GM19043 (cell line): ENCODE measurements around the gene B3GLCT.

Experiments used
- ATAC-seq: cut with Tn5 transposase; IDR thresholded peaks from one replicate; pipeline ENCODE4 v1.9.1; 2021; ENCODE audit warnings: low read depth; ENCODE audit not compliant: unreplicated experiment

B3GLCT gene

GRCh38 chr13:31267126-31267784 lies 67.5 kb downstream of the B3GLCT start:
- ATAC-seq: no peak

- no peak for ATAC-seq
Measured at GRCh38 chr13:31274390-31274789, 74.6 kb downstream of the B3GLCT start.

DNA sequence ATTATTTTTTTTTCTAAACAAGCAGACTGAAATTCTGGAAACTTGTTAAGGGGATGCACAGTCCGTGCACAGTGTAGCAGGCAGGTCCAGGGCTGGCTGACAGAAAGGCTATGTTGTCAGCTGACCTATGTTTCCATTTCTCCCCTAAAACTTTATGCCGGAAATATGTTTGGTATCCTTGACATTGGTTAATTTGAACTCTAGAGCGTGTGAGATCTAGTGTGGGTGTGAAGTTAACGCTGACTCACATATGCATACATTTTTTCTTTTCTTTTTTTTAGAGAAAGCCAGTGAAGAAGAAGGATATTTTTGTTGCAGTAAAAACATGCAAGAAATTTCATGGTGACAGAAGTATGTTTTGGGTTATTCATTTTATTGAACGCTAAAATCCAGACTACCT lies 76.6 kb downstream of the B3GLCT start:
- no peak for ATAC-seq

DNA sequence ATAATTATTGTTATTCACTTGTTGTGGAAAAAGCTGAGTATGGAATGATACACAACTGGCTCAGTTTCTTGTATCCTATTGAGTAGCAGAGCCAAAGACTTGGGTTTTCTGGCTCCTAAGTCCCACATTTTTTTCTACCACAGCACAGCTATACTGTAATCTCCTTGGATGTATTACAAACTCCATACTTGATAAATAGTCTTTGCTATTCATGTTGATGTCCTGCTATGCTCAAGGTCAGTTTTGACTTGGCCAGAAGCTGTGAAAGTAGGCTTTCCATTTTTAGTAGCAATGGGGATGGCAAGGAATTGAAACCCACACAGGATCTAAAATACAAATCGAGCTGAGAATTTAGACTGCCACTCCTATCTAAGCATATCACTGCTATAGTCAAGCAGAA lies 79.1 kb downstream of the B3GLCT start:
- no peak for ATAC-seq

GRCh38 chr13:31282741-31283455 lies 83.1 kb downstream of the B3GLCT start:
- no peak for ATAC-seq

DNA sequence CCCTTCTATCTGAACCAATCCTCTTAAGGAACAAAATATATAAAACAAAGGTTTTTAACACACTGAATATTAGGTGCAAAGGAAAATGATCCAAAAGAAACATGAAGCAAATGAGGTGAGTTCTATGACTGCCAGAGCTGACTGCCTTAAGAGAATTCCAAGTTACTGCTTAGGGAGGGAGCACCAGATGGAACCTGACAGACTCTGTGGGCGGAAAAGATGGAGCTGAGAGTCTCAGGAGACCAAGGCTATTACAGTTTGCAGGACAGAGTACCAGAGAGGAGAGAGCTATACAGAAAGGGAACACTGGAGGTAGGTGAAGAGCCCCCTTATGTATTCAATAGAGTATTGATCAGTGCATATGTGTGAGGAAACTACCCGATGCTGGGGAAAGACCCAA lies 87.2 kb downstream of the B3GLCT start:
- no peak for ATAC-seq

GRCh38 chr13:31301119-31301518 lies 101.3 kb downstream of the B3GLCT start:
- no peak for ATAC-seq

DNA sequence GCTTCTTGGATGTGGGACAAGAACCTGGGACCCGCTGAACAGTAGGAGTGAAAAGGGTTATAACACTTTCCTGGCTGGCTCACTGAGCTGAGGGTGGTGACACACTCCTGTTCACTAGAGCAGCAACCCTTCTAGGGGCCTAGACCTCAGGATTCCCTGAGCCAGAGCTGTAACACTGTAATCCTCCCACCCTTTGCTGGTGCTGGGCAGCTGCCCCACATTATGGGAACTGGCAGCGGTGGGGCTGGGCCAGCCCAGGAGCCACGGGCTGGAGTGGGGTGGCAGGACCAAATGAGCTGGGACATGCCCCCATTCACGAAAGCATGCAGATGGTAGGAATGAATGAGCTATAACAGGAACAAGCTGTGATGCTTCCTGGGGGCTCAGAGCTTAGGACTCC lies 110.6 kb downstream of the B3GLCT start:
- no peak for ATAC-seq

GRCh38 chr13:31310786-31311185 lies 111.0 kb downstream of the B3GLCT start:
- no peak for ATAC-seq

DNA sequence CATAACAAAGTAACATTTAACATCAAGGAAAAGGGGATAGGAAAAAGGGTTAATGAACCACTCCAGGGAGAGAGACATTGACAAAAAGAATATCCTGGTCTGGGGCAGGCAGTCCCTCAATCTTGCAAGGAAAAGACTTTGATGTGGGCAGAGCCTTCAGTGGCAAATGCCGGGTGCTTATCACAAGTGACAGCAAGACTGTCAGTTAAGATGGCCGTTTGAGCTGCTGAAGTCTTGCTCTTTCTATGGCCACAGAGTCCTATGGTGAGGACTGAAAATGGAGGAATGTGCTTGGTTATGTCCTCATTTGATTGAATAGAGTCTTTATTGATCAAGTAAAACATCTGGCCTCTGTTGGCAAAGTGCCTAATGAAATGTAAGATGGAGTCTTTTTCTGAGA lies 112.1 kb downstream of the B3GLCT start:
- no peak for ATAC-seq

GRCh38 chr13:31314961-31315360 lies 115.2 kb downstream of the B3GLCT start:
- ATAC-seq: no peak

- no peak for ATAC-seq
Measured at GRCh38 chr13:31320946-31321345, 121.2 kb downstream of the B3GLCT start.

- no peak for ATAC-seq
Measured at GRCh38 chr13:31321457-31321856, 121.7 kb downstream of the B3GLCT start.

GRCh38 chr13:31322026-31322425 lies 122.3 kb downstream of the B3GLCT start:
- ATAC-seq: no peak

- no peak for ATAC-seq
Measured at GRCh38 chr13:31322702-31323405, 123.1 kb downstream of the B3GLCT start.

DNA sequence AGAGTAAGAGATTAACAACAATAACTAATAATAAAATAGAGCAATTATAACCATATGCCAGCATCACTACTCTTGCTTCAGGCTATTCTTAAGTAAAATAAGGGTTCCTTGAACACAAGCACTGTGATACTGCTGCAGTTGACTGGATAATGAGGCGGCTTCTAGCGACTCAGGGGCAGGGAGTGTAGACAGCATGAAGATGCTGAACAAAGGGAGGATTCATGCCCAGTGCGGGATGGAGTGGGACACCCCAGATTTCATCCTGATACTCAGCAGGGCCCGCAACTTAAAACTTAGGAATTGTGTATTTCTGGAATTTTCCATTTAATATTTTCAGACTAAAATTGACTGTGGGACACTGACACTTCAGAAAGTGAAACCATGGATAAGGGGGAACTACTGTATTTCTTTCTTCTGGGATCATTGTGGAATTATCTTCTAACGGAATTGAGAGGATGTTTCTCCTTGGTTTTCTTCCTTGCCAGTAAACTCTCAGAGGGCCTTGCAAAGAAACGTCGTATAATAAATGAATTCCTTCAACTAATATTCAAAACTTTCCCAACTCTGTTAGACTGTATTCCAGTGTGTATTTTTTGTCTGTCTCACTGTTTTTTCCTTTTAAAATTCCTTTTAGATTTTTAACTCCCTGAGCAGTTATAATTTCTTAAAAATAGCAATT lies 127.5 kb downstream of the B3GLCT start:
- no peak for ATAC-seq

DNA sequence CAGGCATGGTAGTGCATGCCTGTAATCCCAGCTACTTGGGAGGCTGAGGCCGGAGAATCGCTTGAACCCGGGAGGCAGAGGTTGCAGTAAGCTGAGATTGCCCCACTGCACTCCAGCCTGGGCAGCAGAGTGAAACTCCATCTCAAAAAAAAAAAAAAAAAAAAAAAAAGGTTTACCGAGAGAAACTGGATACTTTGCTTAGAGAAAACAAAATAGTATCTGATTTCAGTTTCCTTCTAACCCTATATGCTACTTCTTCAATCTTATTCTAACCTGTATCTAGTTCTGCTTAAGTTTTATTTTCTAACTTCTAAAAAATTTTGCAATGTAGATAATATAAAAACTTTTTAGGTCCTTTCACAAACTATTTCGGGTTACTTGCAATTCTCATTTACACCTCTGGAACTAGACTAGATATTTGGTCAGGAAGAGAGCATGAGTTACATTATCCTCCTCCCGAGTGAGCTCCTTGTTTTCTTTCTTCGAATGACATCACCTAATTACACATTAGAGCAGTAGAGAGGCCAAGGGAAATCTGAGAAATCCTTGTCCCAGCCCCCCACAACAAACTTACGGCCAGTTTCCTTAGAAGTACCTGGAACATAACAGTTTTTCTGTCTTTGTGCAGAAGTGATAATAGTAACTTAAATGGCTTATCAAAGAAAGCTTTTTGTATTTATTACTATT lies 128.9 kb downstream of the B3GLCT start:
- ATAC-seq: no peak

GRCh38 chr13:31330236-31330635 lies 130.5 kb downstream of the B3GLCT start:
- no peak for ATAC-seq

DNA sequence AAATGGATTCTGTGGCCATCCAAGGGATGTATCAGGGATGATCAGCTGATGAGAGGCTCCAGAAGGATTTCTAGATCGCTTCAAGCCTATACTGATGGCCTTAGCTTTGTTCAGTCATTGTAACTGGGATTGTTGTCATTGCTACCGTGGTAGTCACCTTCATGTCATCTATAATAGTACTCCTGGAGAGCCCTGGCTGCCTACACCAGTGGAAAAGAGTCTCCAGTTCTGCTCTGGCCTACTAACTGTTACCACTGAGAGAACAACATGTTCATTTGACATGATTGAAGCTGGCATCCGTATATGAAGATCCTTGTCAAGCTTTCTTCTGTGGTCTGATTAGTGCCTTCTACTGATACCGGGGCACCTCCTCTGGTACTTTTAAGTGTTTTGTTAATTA lies 131.3 kb downstream of the B3GLCT start:
- no peak for ATAC-seq

DNA sequence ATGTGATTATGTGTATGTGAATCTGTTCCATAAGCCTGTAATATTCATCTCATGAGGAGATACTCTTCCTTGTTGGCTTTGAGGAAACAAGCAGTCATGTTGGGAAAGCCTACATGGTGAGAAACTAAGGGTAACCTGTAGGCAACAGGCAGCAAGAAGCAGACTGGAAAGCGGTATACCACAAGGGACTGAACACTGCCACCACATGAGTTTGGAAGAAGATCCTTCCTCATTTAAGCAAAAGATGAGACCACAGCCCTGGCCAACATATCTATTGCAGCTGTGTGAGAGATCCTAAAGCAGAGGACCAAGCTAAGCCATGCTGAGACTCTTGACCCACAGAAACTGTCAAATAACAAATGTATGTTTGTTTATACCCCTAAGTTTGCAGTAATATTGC lies 134.8 kb downstream of the B3GLCT start:
- ATAC-seq: no peak
